Gastroesophageal sphincter (tissue), 4 donors: ENCODE results near the gene NSMCE1. TPM values are rescaled to one million over a fixed set of nuclear protein-coding genes. Genes with fewer than 3 reads are reported as not detected.

Source experiments
- ATAC-seq: fragments of 150-250 bp; one replicate; pipeline ENCODE4 v1.9.1; 2016; ENCODE audit warnings: mild to moderate bottlenecking, moderate library complexity
- H3K27ac ChIP-seq, 4 donors: fragments of 200-600 bp; sonication (generic) in 3 of 4; 1 replicate in 3 of 4; 2 replicates in 1 of 4; pipeline ENCODE4 v1.5.1; 2016 to 2019
- H3K27me3 ChIP-seq: fragments of 200-600 bp; sonication (generic); one replicate; pipeline ENCODE4 v1.5.1; 2019
- H3K36me3 ChIP-seq, 2 donors: fragments of 200-600 bp; sonication (generic); one replicate each; pipeline ENCODE4 v1.5.1; 2019; ENCODE audit warnings: control low read depth in 1 of 2
- H3K4me1 ChIP-seq, 3 donors: fragments of 200-600 bp; sonication (generic); 1 replicate in 2 of 3; 2 replicates in 1 of 3; pipeline ENCODE4 v1.5.1; 2016 to 2019; ENCODE audit warnings: control low read depth in 2 of 3
- H3K4me3 ChIP-seq, 2 donors: fragments of 200-600 bp; sonication (generic); one replicate each; pipeline ENCODE4 v1.5.1; 2019; ENCODE audit warnings: mild to moderate bottlenecking in 1 of 2, moderate library complexity in 1 of 2
- H3K9me3 ChIP-seq, 3 donors: fragments of 200-600 bp; sonication (generic); one replicate each; pipeline ENCODE4 v1.5.1; 2017 to 2019; ENCODE audit warnings: control low read depth in 2 of 3
- CTCF ChIP-seq, 4 experiments: fragments of 200-600 bp in 2 of 4; fragments of 450-650 bp in 2 of 4; sonication (generic) in 1 of 4; IDR thresholded peaks; one replicate each; pipeline ENCODE4 v1.5.1; 2017 to 2019; ENCODE audit warnings: antibody characterized with exemption in 4 of 4, mild to moderate bottlenecking in 2 of 4, moderate library complexity in 2 of 4
- EP300 ChIP-seq: sonication (generic); formaldehyde crosslinking; IDR thresholded peaks from one replicate; pipeline ENCODE4 v1.6.1; 2017; ENCODE audit warnings: antibody characterized with exemption, mild to moderate bottlenecking
- POLR2A ChIP-seq, 2 donors: fragments of 450-650 bp; IDR thresholded peaks; one replicate each; pipeline ENCODE4 v1.6.1; 2017; ENCODE audit warnings: antibody characterized with exemption in 2 of 2, mild to moderate bottlenecking in 2 of 2, moderate library complexity in 1 of 2
- POLR2AphosphoS5 ChIP-seq: sonication (generic); formaldehyde crosslinking; IDR thresholded peaks from one replicate; pipeline ENCODE4 v1.6.1; 2017; ENCODE audit warnings: antibody characterized with exemption
- WGBS, 2 donors: methylation state at CpG; one replicate each; pipeline ENCODE4 v1.1.5; 2018; ENCODE audit warnings: low coverage in 1 of 2; 5-methylcytosine and 5-hydroxymethylcytosine counted together
- total RNA-seq, 4 donors: library from RNA; depleted of rRNA; stranded (reverse); fragments of >200 nt; gene quantifications; one replicate each; pipeline ENCODE4 v1.1.0, GENCODE V29; 2016

Gene NSMCE1
- total RNA-seq, 4 donors from 2014 or later: 48.4 to 66.0 (median 63.3) TPM

DNA sequence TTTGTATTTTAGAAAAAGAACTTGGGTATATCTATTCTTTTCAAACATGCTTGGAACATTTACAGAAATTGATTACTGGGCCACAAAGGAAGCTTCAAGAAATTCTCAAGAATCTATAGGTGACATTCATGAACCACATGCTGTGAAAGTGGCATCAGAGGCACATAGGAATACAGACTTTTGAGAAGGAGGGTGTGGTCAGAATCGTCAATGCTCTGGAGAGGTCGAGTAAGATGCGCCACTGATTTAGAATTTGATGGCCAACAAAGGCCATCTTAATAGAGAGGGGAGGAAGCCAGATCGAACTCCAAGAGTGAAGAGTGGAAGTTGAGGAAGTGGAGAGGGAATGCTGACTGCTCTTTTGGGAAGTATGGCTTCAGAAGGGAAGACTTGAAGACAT is 3.5 kb upstream of the NSMCE1 start:
- WGBS, 2 donors: 86 to 95% methylated on average over 3 to 4 of the region's 4 CpGs
- Histone ChIP-seq H3K27me3 (no peaks in the 10 kb centered on the region), H3K9me3 (no peaks in the 10 kb centered on the region), H3K36me3 (no peaks in the 10 kb centered on the region), H3K4me1 (peaks cover 0 to 21% (median 4%) of the 10 kb centered on the region in 3 donors), H3K27ac (no peak overlapping the region), H3K4me3 (no peak overlapping the region)
- no peak for TF ChIP-seq EP300
- no peak for TF ChIP-seq POLR2AphosphoS5
- TF ChIP-seq CTCF (IDR thresholded peaks at IDR 0.05): no peak
- no peak for TF ChIP-seq POLR2A (IDR thresholded peaks at IDR 0.05)
- ATAC-seq: no peak

DNA sequence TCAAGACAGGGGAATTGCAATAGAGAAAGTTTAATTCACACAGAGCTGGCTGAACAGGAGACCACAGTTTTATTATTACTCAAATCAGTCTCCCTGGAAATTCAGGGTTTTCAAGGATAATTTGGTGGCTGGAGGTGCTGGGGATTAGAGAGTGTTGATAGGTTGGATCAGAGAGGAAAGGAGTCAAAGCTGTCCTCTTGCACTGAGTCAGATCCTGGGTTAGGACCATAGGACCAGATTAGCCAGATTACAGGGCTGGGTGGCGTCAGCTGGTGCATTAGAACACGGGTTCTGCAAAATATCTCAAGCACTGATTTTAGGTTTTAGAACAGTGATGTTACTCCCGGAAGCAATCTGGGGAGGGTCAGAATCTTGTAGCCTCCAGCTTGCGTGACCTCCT is 1.8 kb upstream of the NSMCE1 start:
- Histone ChIP-seq H3K36me3 (no peaks in the 10 kb centered on the region), H3K4me1 (peaks cover 0 to 21% (median 4%) of the 10 kb centered on the region in 3 donors), H3K4me3 (no peak overlapping the region), H3K27ac (no peak overlapping the region), H3K9me3 (no peaks in the 10 kb centered on the region), H3K27me3 (no peaks in the 10 kb centered on the region)
- WGBS, 2 donors: 83 to 90% methylated on average over 3 to 4 of the region's 4 CpGs
- no peak for ATAC-seq
- TF ChIP-seq POLR2A (IDR thresholded peaks at IDR 0.05) (no peak), CTCF (IDR thresholded peaks at IDR 0.05) (no peak), EP300 (no peak), POLR2AphosphoS5 (no peak)

- Histone ChIP-seq H3K36me3 (no peaks in the 10 kb centered on the region), H3K27me3 (no peaks in the 10 kb centered on the region), H3K4me1 (peaks cover 0 to 25% (median 4%) of the 10 kb centered on the region in 3 donors), H3K27ac (peak overlapping the region in 2 of 4 donors; percentile 88 to 91), H3K9me3 (no peaks in the 10 kb centered on the region), H3K4me3 (peak overlapping the region; percentile 75 to 88)
- 75 to 85% methylated on average over 4 to 5 of the region's 9 CpGs for WGBS, 2 donors
- no peak for TF ChIP-seq POLR2AphosphoS5
- TF ChIP-seq EP300: no peak
- no peak for TF ChIP-seq CTCF (IDR thresholded peaks at IDR 0.05)
- TF ChIP-seq POLR2A (IDR thresholded peaks at IDR 0.05): no peak
- ATAC-seq: no peak
Measured at GRCh38 chr16:27269300-27270150, 953 bp upstream of the NSMCE1 start.

DNA sequence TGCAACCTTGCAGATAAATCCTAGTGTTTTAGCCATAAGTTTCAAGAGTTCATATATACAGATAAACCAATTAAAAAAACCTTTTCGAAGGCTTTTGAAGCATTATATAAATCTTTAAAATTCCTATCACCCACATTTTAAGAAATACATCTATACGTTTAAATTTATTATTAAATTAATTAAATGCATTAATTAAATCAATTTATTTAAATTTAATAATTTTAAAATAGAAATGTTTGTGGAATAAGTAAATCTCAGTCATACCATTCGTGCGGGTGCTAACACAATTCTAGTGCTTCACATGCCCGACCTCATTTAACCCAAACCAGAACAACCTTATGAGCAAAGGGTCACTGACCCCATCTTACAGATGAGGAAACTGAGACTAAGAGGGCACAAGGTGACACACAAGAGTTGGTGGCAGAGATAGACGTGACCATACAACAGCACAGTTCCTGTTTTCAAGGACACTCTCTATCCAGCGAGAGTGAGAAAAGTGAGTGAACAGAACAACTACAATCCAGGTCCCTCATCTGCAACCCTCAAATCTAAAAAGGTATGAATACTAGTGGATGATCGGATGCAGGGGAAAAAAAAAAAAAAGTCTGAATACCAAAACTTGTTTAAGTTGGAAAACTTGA is 1.4 kb downstream of the NSMCE1 start:
- Histone ChIP-seq H3K36me3 (no peaks in the 10 kb centered on the region), H3K4me3 (no peak overlapping the region), H3K9me3 (no peaks in the 10 kb centered on the region), H3K4me1 (peaks cover 0 to 40% (median 4%) of the 10 kb centered on the region in 3 donors), H3K27ac (no peak overlapping the region), H3K27me3 (no peaks in the 10 kb centered on the region)
- TF ChIP-seq POLR2AphosphoS5: no peak
- no peak for TF ChIP-seq EP300
- no peak for TF ChIP-seq CTCF (IDR thresholded peaks at IDR 0.05)
- no peak for TF ChIP-seq POLR2A (IDR thresholded peaks at IDR 0.05)
- ATAC-seq: no peak
- WGBS, 2 donors: 83 to 84% methylated on average over 8 of the region's 8 CpGs
